ENCODE measurements around the gene RAD18. TPM values are rescaled to one million over a fixed set of nuclear protein-coding genes. Genes with fewer than 3 reads are reported as not detected.

Gene RAD18
- total RNA-seq, 2 experiments from 2014 or later = 37.2 to 40.2 TPM

- H3K9me3 Mint-ChIP-seq (ENCODE audit: insufficient read depth) = no peaks in the 10 kb centered on the region
Measured at GRCh38 chr3:8984526-8984925, 21.3 kb upstream of the RAD18 start.

GRCh38 chr3:8984081-8984480, 20.8 kb upstream of the RAD18 start:
- ATAC-seq (no peak), DNase-seq (no peak)
- H3K4me1 Mint-ChIP-seq (ENCODE audit: low read depth) = peaks cover 6% of the 10 kb centered on the region
- H3K36me3 Mint-ChIP-seq (ENCODE audit: low read depth) = no peaks in the 10 kb centered on the region
- H3K27me3 Mint-ChIP-seq (ENCODE audit: low read depth) = no peaks in the 10 kb centered on the region
- no peak overlapping the region for H3K4me3 Mint-ChIP-seq
- no peaks in the 10 kb centered on the region for H3K9me3 Mint-ChIP-seq (ENCODE audit: insufficient read depth)
- H3K27ac Mint-ChIP-seq = no peak overlapping the region
- POLR2A ChIA-PET = no interaction called here
- CTCF ChIA-PET = interaction anchor here (0.9 kb wide), 1 partner anchor 12 kb away, joined by 3 read pairs; no protein-coding TSS in a partner anchor

More at GRCh38 chr3:8984526-8984925, 21.3 kb upstream of the RAD18 start:
- CTCF ChIA-PET = no interaction called here
- POLR2A ChIA-PET = no interaction called here
- no peak overlapping the region for H3K4me3 Mint-ChIP-seq
- ATAC-seq (no peak), DNase-seq (no peak)
- no peaks in the 10 kb centered on the region for H3K36me3 Mint-ChIP-seq (ENCODE audit: low read depth)
- no peak overlapping the region for H3K27ac Mint-ChIP-seq
- no peaks in the 10 kb centered on the region for H3K27me3 Mint-ChIP-seq (ENCODE audit: low read depth)
- H3K4me1 Mint-ChIP-seq (ENCODE audit: low read depth) = peaks cover 6% of the 10 kb centered on the region

- POLR2A ChIA-PET = no interaction called here
- Mint-ChIP-seq H3K4me3 (no peak overlapping the region), H3K9me3 (ENCODE audit: insufficient read depth) (no peaks in the 10 kb centered on the region), H3K4me1 (ENCODE audit: low read depth) (peaks cover 6% of the 10 kb centered on the region), H3K27me3 (ENCODE audit: low read depth) (no peaks in the 10 kb centered on the region), H3K36me3 (ENCODE audit: low read depth) (no peaks in the 10 kb centered on the region), H3K27ac (no peak overlapping the region)
- DNase-seq = no peak
- ATAC-seq = no peak
- CTCF ChIA-PET = interaction anchor here (0.9 to 4.5 kb wide), 2 partner anchors 12 to 319 kb away, joined by 3 to 16 read pairs; no protein-coding TSS in a partner anchor
Measured at GRCh38 chr3:8983591-8983990, 20.3 kb upstream of the RAD18 start.

GRCh38 chr3:8983026-8983425, 19.8 kb upstream of the RAD18 start:
- Mint-ChIP-seq H3K36me3 (ENCODE audit: low read depth) (no peaks in the 10 kb centered on the region), H3K27ac (no peak overlapping the region), H3K9me3 (ENCODE audit: insufficient read depth) (no peaks in the 10 kb centered on the region), H3K4me1 (ENCODE audit: low read depth) (peaks cover 5% of the 10 kb centered on the region), H3K4me3 (no peak overlapping the region), H3K27me3 (ENCODE audit: low read depth) (peaks cover 5% of the 10 kb centered on the region)
- ATAC-seq (no peak), DNase-seq (no peak)
- POLR2A ChIA-PET = no interaction called here
- CTCF ChIA-PET = interaction anchor here (0.9 to 4.5 kb wide), 2 partner anchors 11 to 320 kb away, joined by 3 to 16 read pairs; no protein-coding TSS in a partner anchor

- DNase-seq (no peak), ATAC-seq (no peak)
- Mint-ChIP-seq H3K27ac (no peak overlapping the region), H3K27me3 (ENCODE audit: low read depth) (peaks cover 7% of the 10 kb centered on the region), H3K4me3 (no peak overlapping the region), H3K4me1 (ENCODE audit: low read depth) (peaks cover under 1% of the 10 kb centered on the region), H3K36me3 (ENCODE audit: low read depth) (no peaks in the 10 kb centered on the region), H3K9me3 (ENCODE audit: insufficient read depth) (no peaks in the 10 kb centered on the region)
- CTCF ChIA-PET = interaction anchor here (4.5 kb wide), 1 partner anchor 321 kb away, joined by 16 read pairs; no protein-coding TSS in a partner anchor
- POLR2A ChIA-PET = no interaction called here
Measured at GRCh38 chr3:8982509-8982908, 19.2 kb upstream of the RAD18 start.

GRCh38 chr3:8981700-8982099, 18.4 kb upstream of the RAD18 start:
- ChIA-PET POLR2A (no interaction called here), CTCF (interaction anchor here (0.9 to 4.5 kb wide), 2 partner anchors 10 to 321 kb away, joined by 4 to 16 read pairs; no protein-coding TSS in a partner anchor)
- Mint-ChIP-seq H3K9me3 (ENCODE audit: insufficient read depth) (no peaks in the 10 kb centered on the region), H3K36me3 (ENCODE audit: low read depth) (no peaks in the 10 kb centered on the region), H3K27ac (no peak overlapping the region), H3K4me3 (no peak overlapping the region), H3K4me1 (ENCODE audit: low read depth) (no peaks in the 10 kb centered on the region), H3K27me3 (ENCODE audit: low read depth) (peaks cover 7% of the 10 kb centered on the region)
- no peak for DNase-seq
- ATAC-seq = no peak

- Mint-ChIP-seq H3K4me3 (no peak overlapping the region), H3K4me1 (ENCODE audit: low read depth) (no peaks in the 10 kb centered on the region), H3K9me3 (ENCODE audit: insufficient read depth) (no peaks in the 10 kb centered on the region), H3K27ac (no peak overlapping the region), H3K27me3 (ENCODE audit: low read depth) (peaks cover 7% of the 10 kb centered on the region), H3K36me3 (ENCODE audit: low read depth) (no peaks in the 10 kb centered on the region)
- DNase-seq (no peak), ATAC-seq (no peak)
- POLR2A ChIA-PET = no interaction called here
- CTCF ChIA-PET = interaction anchor here (0.9 to 4.5 kb wide), 2 partner anchors 10 to 322 kb away, joined by 4 to 16 read pairs; no protein-coding TSS in a partner anchor
Measured at GRCh38 chr3:8981296-8981695, 18.0 kb upstream of the RAD18 start.

- Mint-ChIP-seq H3K27ac (no peak overlapping the region), H3K9me3 (ENCODE audit: insufficient read depth) (no peaks in the 10 kb centered on the region), H3K4me1 (ENCODE audit: low read depth) (no peaks in the 10 kb centered on the region), H3K36me3 (ENCODE audit: low read depth) (no peaks in the 10 kb centered on the region), H3K4me3 (no peak overlapping the region), H3K27me3 (ENCODE audit: low read depth) (peaks cover 7% of the 10 kb centered on the region)
- ChIA-PET CTCF (interaction anchor here (4.5 kb wide), 1 partner anchor 322 kb away, joined by 16 read pairs; no protein-coding TSS in a partner anchor), POLR2A (no interaction called here)
- DNase-seq = no peak
- no peak for ATAC-seq
Measured at GRCh38 chr3:8980756-8981257, 17.5 kb upstream of the RAD18 start.

GRCh38 chr3:8979262-8979661, 16.0 kb upstream of the RAD18 start:
- DNase-seq (no peak), ATAC-seq (no peak)
- ChIA-PET CTCF (interaction anchor here (4.5 kb wide), 1 partner anchor 324 kb away, joined by 16 read pairs; no protein-coding TSS in a partner anchor), POLR2A (no interaction called here)
- no peaks in the 10 kb centered on the region for H3K4me1 Mint-ChIP-seq (ENCODE audit: low read depth)
- H3K36me3 Mint-ChIP-seq (ENCODE audit: low read depth) = no peaks in the 10 kb centered on the region
- H3K9me3 Mint-ChIP-seq (ENCODE audit: insufficient read depth) = no peaks in the 10 kb centered on the region
- no peak overlapping the region for H3K4me3 Mint-ChIP-seq
- no peak overlapping the region for H3K27ac Mint-ChIP-seq
- peaks cover 7% of the 10 kb centered on the region for H3K27me3 Mint-ChIP-seq (ENCODE audit: low read depth)

GRCh38 chr3:8978551-8978950, 15.3 kb upstream of the RAD18 start:
- Mint-ChIP-seq H3K36me3 (ENCODE audit: low read depth) (no peaks in the 10 kb centered on the region), H3K27ac (no peak overlapping the region), H3K9me3 (ENCODE audit: insufficient read depth) (no peaks in the 10 kb centered on the region), H3K27me3 (ENCODE audit: low read depth) (peaks cover 7% of the 10 kb centered on the region), H3K4me3 (no peak overlapping the region), H3K4me1 (ENCODE audit: low read depth) (no peaks in the 10 kb centered on the region)
- CTCF ChIA-PET = interaction anchor here (1.8 to 5.1 kb wide), 2 partner anchors 9 to 323 kb away, joined by 8 to 32 read pairs; no protein-coding TSS in a partner anchor
- DNase-seq = no peak
- POLR2A ChIA-PET = no interaction called here
- no peak for ATAC-seq

- Mint-ChIP-seq H3K36me3 (ENCODE audit: low read depth) (no peaks in the 10 kb centered on the region), H3K27me3 (ENCODE audit: low read depth) (peaks cover 7% of the 10 kb centered on the region), H3K4me3 (no peak overlapping the region), H3K9me3 (ENCODE audit: insufficient read depth) (no peaks in the 10 kb centered on the region), H3K27ac (no peak overlapping the region), H3K4me1 (ENCODE audit: low read depth) (no peaks in the 10 kb centered on the region)
- DNase-seq (no peak), ATAC-seq (no peak)
- CTCF ChIA-PET = interaction anchor here (5.1 to 10.2 kb wide), 2 partner anchors 11 to 327 kb away, joined by 32 to 116 read pairs; no protein-coding TSS in a partner anchor
- POLR2A ChIA-PET = no interaction called here
Measured at GRCh38 chr3:8976540-8977182, 13.4 kb upstream of the RAD18 start.
